GF-D8 (cell line): ENCODE data around the gene IL36RN.
"Not testable (repeated sequence)": the region's sequence is repeated elsewhere in the genome, so short reads cannot be mapped to it uniquely, and the experiment has no call there.

Experiments
- DNase-seq: peaks from one replicate; lab custom pipeline; 2025; lab: John Stamatoyannopoulos, UW

Gene IL36RN

GRCh38 chr2:113075030-113075429, 16.0 kb downstream of the IL36RN start:
- DNase-seq: no peak

- DNase-seq: no peak
Observed at GRCh38 chr2:113075600-113075999, 16.6 kb downstream of the IL36RN start.

GRCh38 chr2:113076954-113077669, 18.1 kb downstream of the IL36RN start:
- no peak for DNase-seq

- DNase-seq: no peak
Observed at GRCh38 chr2:113077921-113078320, 18.9 kb downstream of the IL36RN start.

GRCh38 chr2:113078350-113078839, 19.4 kb downstream of the IL36RN start:
- no peak for DNase-seq

GRCh38 chr2:113079131-113079530, 20.1 kb downstream of the IL36RN start:
- DNase-seq: no peak

GRCh38 chr2:113080134-113080533, 21.1 kb downstream of the IL36RN start:
- no peak for DNase-seq

GRCh38 chr2:113081488-113082210, 22.7 kb downstream of the IL36RN start:
- no peak for DNase-seq

- no peak for DNase-seq
Observed at GRCh38 chr2:113083296-113083695, 24.3 kb downstream of the IL36RN start.

GRCh38 chr2:113084249-113085000, 25.4 kb downstream of the IL36RN start:
- no peak for DNase-seq

GRCh38 chr2:113085542-113085941, 26.5 kb downstream of the IL36RN start:
- no peak for DNase-seq

GRCh38 chr2:113088213-113088992, 29.4 kb downstream of the IL36RN start:
- DNase-seq: no peak

GRCh38 chr2:113089916-113090315, 30.9 kb downstream of the IL36RN start:
- no peak for DNase-seq

GRCh38 chr2:113091231-113091896, 32.4 kb downstream of the IL36RN start:
- no peak for DNase-seq

GRCh38 chr2:113092864-113093612, 34.0 kb downstream of the IL36RN start:
- DNase-seq: no peak

GRCh38 chr2:113093613-113093977, 34.6 kb downstream of the IL36RN start:
- DNase-seq: no peak

GRCh38 chr2:113096306-113096705, 37.3 kb downstream of the IL36RN start:
- DNase-seq: not testable (repeated sequence)

- not testable (repeated sequence) for DNase-seq
Observed at GRCh38 chr2:113096842-113097618, 38.0 kb downstream of the IL36RN start.

- DNase-seq: no peak
Observed at GRCh38 chr2:113098041-113098440, 39.0 kb downstream of the IL36RN start.

GRCh38 chr2:113098532-113098931, 39.5 kb downstream of the IL36RN start:
- no peak for DNase-seq
